DMS79 treated with DMSO at 0.1 percent for 48 hours (cell line): Measurements from ENCODE around the gene ANAPC7.
"Not testable (repeated sequence)": the region's sequence is repeated elsewhere in the genome, so short reads cannot be mapped to it uniquely, and the experiment has no call there.

Experiments used
- DNase-seq: peaks from one replicate; lab custom pipeline; 2025; lab: John Stamatoyannopoulos, UW

ANAPC7 gene

DNA sequence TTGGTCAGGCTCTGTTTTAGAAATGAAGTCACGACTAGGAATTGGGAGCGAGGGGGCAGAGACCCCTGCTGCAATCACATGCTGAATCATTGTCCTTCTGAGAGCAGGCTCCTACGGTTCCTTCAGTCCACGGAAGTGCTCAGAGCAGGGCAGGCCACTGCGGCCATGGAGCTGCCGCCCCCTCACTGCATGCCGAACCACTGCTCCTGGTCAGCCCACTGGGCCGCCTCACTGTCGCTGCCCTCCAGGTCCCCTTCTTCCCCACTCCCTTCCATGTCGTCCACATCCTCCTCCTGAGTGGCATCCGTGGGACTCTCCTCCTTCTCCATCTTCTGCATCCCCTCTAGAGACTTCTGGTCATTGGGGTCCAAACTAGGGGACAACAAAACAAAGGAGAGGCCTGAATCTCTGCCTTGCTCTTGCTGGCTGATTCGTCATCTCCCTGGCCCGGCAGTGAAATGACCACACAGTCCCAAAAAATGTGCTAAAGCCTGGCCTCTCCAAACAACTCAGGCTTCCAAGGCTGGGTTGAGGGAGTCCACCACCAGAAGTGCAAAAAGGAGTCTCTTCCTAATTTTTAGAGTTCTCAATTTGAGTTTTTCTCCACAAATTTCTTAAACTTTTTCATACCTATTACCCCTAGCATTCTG lies 29.4 kb downstream of the ANAPC7 start:
- DNase-seq = no peak

DNA sequence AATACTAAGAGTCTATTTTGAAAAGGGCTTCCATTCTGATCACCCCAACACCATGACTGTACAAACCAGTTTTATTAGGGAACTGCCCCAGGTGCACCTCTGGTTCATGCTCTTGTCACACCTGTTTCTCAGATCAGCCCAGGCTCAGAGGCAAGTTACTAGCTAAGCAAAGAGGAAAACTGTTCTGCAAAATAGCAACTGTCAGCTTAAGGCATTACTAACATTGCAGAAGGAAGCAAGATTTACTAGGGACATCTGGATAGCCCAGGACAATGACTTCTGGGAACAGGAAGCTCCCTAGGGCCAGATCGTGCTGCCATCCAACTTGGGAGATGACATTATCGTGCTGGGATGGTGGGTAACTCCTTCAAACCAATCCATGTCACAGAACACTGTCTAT lies 30.1 kb downstream of the ANAPC7 start:
- DNase-seq = no peak

GRCh38 chr12:110373025-110373424 lies 30.5 kb downstream of the ANAPC7 start:
- DNase-seq = no peak

DNA sequence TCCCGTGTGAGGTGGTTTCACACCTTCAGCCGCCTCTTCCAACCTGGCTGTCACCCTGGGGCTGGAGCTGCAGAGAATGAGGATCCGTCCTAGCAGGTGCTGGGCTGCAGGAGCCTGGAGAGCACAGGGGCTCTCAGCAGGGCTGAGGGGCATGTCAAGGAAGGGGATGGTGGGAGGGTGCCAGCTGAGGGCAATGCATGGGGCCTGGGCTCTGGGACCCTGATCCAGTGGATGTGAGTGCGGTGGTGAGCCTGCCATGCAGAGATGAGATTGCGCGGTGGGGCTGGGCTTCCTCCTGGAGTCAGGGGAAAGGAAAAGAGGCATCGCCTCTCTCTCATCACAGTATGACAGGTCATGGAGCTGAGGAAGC lies 31.5 kb downstream of the ANAPC7 start:
- DNase-seq = no peak

- peak; percentile 59 for DNase-seq
These were observed 32.0 kb downstream of the ANAPC7 start for GRCh38 chr12:110371408-110372055.

- peak; percentile 21 for DNase-seq
These were observed 32.7 kb downstream of the ANAPC7 start for GRCh38 chr12:110370732-110371231.

DNA sequence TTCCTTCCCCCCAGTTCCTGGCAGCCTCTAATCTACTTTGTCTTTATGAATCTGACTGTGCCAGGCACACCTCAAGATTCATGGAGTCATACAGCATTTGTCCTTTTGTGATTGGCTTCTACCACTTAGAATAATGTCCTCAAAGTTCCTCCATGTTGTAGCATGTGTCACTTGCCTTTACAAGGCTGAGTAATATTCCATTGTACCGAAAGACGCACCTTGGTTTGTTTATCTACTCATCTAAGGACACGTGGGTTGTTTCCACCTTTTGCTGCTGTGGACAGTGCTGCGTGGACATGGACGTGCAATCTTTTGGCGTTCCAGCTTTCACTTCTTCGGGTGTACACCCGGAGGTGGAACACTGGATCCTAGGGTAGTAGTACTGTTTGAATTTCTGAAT lies 33.5 kb downstream of the ANAPC7 start:
- no peak for DNase-seq

DNA sequence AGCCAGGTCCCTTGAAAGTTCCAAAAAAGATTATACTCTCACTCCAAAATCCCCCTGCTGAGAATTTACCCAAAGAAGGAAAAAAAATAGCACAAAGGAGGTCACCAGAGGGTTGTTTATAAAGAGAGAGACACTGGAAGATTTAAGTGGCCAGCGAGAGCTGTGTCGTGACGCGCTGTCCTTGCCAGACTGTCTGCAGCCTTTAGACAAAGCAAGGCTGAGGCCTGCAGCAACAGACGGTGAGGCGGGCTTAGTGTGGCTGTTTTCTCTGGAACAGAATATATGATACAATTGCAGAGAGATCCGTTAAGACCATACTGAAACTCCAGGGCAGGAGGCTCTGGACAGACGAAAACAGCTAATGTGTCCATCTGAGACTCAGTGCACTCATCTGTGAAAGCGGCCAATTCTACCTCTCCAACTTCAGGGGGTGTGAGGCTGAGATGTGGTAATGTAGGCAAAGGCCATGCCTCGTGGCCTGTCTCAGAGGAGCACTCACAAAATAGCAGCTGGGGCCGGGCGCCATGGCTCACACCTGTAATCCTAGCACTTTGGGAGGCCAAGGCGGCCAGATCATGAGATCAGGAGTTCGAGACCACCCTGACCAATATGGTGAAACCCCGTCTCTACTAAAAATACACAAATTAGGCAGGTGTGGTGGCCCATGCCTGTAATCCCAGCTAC lies 36.2 kb downstream of the ANAPC7 start:
- no peak for DNase-seq

GRCh38 chr12:110366321-110367142 lies 37.0 kb downstream of the ANAPC7 start:
- no peak for DNase-seq

DNA sequence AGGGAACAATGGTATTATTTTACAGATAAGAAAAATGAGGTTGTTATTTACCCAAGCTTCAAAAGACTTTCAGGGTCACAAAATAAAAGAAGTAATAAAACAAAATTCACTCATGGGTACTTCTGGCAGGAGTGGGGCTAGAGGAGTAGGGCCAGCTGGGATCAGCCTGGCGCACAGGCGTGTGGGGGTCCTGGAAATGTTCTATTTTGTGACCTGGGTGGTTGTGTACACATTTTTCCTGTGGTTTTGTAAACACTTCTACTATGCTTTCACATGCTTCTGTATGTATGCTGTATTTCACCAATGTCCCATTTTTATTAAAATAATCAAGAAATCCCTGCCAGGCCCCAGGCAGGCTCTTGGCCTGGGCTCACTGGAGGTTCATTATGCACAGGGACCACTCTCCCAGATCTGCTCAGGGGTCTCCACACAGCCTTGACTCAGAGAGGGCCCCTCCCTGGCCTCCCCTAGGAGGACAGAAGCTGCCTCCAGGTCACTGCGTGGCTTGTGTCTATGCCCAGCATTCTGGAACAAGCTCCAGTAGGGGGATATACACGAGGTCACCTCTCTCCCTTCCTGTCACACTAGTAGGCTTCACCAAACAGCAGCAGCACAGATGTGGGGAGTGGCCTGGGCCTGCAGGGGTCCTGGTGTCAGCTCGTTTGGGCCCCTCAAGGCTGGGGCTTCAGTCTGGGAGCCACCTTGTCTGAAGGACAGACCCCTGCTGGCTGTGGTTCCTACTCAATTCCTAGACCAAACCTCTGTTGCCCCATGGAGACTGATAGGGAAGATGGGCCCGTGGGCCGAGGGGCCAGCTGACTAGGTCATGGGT lies 37.8 kb downstream of the ANAPC7 start:
- DNase-seq = no peak

GRCh38 chr12:110361216-110361615 lies 42.3 kb downstream of the ANAPC7 start:
- DNase-seq = no peak

DNA sequence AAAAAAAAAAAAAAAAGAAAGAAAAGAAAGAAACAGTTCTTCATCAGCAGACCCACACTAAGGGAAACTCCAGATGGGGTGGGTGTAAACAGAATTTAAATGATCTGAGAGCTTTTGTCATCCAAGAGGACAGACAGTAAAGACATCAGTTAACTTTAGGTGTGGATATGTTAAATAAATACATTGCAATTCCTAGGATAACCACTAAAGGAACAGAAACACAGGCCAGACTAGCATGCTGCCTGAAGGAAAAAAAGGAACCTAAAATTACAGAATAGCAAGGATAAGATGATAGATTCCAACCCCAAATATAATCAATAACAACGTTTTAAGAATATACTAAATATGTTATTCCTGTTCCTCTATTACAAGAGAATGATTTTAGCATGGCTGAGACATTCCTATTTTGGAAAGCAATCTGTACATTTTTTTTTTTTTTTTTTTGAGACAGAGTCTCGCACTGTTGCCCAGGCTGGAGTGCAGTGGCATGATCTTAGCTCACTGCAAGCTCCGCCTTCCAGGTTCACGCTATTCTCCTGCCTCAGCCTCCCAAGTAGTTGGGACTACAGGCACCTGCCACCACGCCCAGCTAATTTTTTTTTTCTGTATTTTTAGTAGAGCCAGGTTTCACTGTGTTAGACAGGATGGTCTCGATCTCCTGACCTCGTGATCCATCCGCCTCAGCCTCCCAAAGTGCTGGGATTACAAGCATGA lies 45.0 kb downstream of the ANAPC7 start:
- DNase-seq = not testable (repeated sequence)

- no peak for DNase-seq
These were observed 48.4 kb downstream of the ANAPC7 start for GRCh38 chr12:110355073-110355472.

- no peak for DNase-seq
These were observed 49.2 kb downstream of the ANAPC7 start for GRCh38 chr12:110354172-110354780.

- no peak for DNase-seq
These were observed 50.1 kb downstream of the ANAPC7 start for GRCh38 chr12:110353211-110353965.

GRCh38 chr12:110352401-110352800 lies 51.1 kb downstream of the ANAPC7 start:
- DNase-seq = no peak

DNA sequence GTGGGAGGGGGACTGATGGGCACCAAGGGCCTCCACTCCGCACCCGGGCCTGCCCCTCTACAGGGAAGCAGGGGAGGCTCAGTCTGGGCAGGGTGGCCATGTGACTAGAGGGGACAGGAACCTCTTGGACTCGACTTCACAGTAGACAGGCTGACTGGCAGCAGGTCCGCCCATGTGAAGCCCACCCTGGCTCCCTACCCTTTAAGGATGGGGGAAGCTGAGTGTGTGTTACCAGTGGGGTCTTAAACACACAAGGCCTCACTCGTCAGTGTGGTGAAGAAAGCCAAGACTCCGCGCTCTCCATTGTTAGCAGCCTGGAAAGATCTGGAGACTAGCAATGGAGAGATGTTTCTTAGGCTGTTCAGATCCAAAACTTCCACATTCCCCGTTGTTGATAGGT lies 52.4 kb downstream of the ANAPC7 start:
- no peak for DNase-seq

- DNase-seq = no peak
These were observed 53.9 kb downstream of the ANAPC7 start for GRCh38 chr12:110349514-110350151.

GRCh38 chr12:110349096-110349495 lies 54.4 kb downstream of the ANAPC7 start:
- DNase-seq = no peak
